NCI-H2227 (cell line): Measurements from ENCODE around the gene SULT1C4.
A peak's percentile ranks its signal among the peaks of the same experiment; 100 is the strongest.
"Not testable (repeated sequence)": the region's sequence is repeated elsewhere in the genome, so short reads cannot be mapped to it uniquely, and the experiment has no call there.

Experiments used
- DNase-seq: peaks from one replicate; lab custom pipeline; 2025; ENCODE audit not compliant: unreplicated experiment; lab: John Stamatoyannopoulos, UW

The SULT1C4 gene

GRCh38 chr2:108377815-108378630 lies at the start of gene SULT1C4:
Gene SULT1C4, plus strand, starts transcription at chr2:108377954. Its CDS starts 384 bp downstream, at chr2:108378338.
- DNase-seq: peak; percentile 70

DNA sequence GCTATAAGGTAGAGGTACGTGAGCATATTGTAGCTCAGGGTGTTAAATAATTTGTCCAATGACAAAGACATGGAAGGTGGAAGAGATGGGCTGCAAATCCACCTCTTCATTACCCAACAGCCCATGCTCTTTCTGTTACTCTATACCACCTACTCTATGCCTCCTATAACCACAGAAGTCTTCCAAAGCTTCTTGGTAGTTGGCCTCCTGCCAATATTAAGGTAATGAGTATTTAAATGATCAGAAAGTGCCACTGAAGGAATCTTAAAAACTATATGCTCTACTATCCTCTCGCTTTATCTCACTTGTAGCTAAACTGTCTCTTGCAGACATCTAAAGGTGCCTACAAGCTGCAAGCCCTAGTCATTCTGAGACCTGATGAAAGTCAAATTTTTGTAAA lies 48.0 kb upstream of the SULT1C4 start:
- no peak for DNase-seq

- DNase-seq: no peak
These were observed 46.8 kb upstream of the SULT1C4 start for GRCh38 chr2:108330979-108331378.

GRCh38 chr2:108345951-108346350 lies 31.8 kb upstream of the SULT1C4 start:
- no peak for DNase-seq

- DNase-seq: no peak
These were observed 30.9 kb upstream of the SULT1C4 start for GRCh38 chr2:108346827-108347226.

GRCh38 chr2:108347786-108348185 lies 30.0 kb upstream of the SULT1C4 start:
- no peak for DNase-seq

DNA sequence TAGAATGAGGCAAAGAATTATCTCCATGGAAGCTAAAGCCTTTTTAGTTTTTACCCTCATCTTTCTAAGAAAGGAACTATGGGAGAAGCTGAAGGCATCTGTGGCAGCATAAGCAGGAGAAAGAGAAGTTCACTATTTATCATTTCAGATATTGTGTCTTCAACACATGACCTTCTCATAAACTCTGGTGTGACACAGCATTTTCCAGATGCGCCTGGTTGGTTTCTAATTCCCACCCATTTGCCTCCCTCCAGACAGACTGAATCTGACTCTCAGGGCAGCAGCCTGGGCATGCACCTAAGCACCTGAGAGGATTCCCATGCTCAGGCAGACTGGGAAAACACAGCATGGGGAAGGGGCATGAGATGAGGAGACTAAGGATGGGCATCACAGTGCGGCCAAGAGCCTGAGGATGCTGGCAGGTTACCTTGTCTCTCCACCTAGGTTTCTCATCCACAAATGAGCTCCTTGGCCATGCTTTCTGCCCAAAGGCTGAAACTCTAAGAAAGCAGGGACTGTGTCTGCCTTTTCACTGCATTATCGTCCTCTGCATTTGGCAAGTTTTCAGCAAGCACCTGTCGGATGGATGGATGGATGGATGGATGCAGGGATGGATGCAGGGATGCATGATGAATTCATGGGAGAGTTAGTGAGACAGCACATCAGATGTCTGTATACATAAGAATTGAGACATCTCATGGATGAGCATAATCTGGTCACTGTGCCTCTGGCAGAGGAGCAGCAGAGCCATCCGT lies 28.8 kb upstream of the SULT1C4 start:
- DNase-seq: no peak

DNA sequence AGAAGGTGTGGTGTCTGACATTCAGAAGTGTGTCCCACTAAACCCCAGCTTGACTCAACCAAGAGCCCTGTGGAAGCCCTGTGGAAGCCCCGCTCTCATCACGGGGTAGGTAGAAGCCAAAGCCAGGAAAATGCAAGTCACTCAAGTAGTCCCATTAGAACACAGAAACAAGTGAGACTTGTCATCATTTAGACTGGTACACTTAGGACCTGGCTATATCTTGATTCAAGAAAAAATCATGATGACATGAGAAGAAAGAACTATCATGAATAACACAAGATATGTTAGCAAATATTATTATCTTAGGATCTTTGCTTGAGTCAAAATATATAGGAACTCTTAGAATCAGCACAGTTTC lies 28.2 kb upstream of the SULT1C4 start:
- DNase-seq: no peak

GRCh38 chr2:108351889-108352288 lies 25.9 kb upstream of the SULT1C4 start:
- peak; percentile 16 for DNase-seq

DNA sequence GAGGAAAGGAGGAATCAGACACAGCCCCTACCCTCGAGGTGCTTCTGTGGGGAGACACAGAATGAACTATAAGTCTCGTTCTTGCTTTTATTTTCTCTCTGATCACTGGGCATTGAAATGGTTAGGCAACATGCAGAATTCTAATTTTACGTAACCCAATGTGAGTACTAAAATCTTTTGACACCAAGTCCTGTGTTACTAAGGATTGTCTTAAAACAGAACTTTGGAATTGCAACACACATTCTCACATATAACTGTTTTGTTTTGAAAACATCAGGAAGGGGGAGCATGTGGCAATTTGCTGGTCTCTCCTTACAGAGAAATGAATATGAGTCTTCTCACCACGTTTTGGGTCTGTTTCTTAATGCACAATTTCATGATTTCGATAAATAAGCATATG lies 23.6 kb upstream of the SULT1C4 start:
- DNase-seq: no peak

DNA sequence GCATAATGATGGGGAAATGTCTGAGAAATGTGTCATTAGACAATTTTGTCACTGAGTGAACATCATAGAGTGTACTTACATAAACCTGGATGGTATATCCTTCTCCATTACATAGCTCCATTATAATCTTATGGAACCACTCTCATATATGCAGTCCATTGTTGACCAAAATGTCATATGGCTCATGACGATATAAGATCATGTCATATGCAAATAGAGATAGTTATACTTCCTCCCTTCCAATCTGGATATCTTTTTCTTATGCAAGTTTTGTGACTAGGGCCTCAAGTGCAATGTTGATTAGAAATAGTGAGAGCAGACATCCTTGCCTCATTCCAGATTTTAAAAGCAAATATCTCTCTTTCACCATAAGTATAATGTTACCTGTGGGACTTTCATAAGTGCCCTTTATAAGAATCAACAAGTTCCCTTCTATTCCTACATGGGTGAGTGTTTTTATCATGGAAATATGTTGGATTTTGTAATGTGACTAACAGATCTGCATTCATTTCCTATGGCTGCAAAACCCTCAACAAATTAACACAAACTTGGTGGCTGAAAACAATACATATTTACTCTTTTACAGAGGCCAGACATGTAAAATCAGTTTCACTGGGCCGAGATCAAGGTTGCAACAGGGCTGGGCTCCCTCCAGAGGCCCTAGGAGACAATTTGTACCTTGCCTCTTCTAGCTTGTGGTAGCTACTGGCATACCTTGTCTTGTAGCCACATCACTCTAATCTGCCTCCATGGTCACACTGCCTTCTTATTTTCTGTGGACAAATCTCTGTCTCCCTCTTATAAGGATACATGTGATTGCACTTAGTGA lies 21.6 kb upstream of the SULT1C4 start:
- no peak for DNase-seq

GRCh38 chr2:108359336-108359735 lies 18.4 kb upstream of the SULT1C4 start:
- DNase-seq: not testable (repeated sequence)

DNA sequence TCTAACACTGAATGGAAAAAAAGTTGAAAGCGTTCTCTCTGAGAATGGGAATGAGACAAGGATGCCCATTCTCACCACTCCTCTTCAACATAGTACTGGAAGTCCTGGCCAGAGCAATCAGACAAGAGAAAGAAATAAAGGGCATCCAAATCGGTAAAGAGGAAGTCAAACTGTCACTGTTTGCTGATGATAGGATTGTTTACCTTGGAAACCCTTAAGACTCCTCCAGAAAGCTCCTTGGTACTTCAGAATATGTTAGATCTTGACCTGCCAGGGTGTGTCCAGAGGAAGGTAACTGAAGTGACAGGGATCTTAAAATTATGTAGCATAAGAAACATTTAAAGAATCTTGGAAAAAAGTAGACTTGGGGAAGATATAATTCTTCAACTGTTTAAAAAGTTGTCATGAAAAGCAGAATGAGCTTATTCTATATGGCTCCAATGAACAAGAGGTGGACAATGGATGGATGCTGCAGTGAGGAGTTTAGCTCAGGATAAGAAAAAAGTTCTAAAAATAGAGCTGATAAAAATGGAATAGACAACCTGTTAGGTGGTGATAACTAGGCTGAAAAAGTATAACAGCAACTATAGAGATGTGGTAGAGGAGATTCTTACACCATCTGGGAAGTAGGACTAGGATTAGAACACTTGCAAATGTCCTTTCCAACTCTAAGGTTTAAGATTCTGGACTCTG lies 16.8 kb upstream of the SULT1C4 start:
- no peak for DNase-seq

DNA sequence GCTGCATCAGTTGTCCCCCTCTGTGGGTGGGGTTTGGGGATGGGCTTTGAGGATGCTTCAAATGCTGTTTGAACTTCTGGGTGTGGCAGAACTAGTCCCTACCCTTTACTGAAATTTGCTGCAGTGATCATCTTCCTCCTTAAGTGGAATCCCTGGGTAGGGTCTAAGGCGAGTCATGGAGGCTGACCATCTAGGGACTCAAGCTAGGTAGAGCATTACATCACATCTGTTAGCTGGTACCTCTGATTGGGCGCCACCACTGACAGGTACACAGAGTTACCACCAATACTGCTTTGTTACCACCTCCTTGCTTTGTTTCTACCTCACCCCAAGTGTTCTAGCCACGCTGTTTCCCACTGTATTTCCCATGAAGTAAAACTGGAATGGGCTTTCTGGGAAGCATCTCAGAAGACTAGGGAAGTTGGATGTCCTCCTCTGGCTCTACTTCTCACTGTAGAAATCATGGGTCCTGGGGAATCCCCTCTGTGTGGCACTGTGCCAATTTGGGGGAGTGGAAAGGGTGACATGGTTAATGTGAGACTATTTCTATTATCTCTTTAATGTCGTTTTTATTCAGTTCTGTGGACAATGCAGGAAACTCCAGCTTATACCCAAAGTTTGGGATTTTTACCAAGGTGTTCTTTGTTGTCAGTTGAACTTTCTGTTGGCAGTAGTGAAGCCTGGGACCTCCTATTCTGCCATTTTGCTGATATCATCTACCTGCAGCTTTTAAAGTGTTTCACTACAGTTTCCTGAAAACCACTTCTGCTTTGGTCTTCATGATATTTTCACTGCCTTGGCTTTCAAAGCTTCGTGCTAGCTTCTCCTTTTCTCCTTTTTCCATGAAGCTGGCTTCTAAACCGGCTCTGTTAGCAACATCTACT lies 14.5 kb upstream of the SULT1C4 start:
- DNase-seq: no peak

GRCh38 chr2:108363908-108364225 lies 13.9 kb upstream of the SULT1C4 start:
- DNase-seq: no peak

DNA sequence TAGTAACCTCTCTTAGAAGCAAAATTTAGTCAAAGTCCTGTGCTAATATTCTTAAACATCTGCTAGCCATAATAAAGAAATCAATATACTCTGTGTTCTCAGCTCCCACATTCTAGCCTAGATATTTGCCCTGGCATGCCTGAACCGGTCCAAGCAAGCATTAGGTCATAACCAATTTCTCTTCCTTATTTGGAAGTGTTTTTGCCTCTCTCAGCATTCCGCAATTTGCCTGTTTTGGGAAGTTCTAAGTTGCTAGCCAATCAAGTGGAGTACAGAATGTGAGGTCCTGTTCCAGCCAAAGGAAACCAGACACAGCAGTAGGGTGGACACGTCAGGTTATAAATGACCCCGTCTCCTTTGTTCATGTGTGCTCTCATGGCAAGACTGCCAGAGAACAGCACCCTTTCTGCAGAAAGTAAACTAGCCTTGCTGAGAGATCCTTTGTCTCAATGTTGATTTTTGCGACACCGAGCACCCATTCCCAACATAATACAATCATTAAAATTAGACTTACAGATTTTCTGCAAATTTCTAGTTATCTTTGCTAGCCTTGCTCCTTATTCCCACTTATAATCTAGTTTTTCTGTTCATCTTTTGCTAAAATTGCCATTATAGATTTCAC lies 13.0 kb upstream of the SULT1C4 start:
- DNase-seq: no peak

GRCh38 chr2:108365656-108366055 lies 12.1 kb upstream of the SULT1C4 start:
- no peak for DNase-seq

GRCh38 chr2:108367014-108367413 lies 10.7 kb upstream of the SULT1C4 start:
- DNase-seq: no peak

DNA sequence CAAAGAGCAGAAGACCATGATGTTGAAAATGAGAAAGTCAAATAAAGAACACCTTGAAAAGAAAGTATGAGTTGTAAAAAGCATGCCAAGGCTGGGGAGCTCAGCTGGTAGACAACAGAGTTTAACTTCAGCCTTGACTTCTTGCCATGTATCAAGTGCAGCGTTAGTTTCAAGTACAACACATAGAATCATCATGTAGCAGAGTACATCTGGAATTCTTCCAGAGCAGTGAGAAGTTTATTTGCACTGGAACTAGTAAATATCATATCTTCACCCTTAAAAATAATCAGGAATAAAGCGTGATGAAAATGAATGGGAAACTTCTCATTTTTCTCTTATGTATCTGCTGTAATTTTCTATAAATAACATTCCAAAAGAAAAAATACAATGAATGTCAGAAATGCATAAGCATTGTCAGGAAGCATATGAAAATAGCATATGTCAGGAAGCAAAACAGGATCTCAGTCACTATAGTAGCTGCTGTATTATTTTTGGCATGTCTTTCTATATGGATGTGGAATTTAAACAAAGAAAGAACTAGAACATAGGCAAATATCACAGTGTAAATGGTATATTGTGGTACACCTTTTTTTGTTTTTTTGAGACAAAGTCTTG lies 10.1 kb upstream of the SULT1C4 start:
- DNase-seq: no peak
